Cardiac muscle cell (in vitro differentiated cells and primary cell): ENCODE measurements around the gene PNMA6F. TPM values are rescaled to one million over a fixed set of nuclear protein-coding genes. Genes with fewer than 3 reads are reported as not detected.

ENCODE experiments used
- DNase-seq, 2 donors: peaks; one replicate each; pipeline versions ENCODE4 v3.0.0 to v3.0.0-alpha.2; 2010 to 2017; ENCODE audit warnings: low read depth in 1 of 2, low spot score in 1 of 2
- H3K27ac ChIP-seq: fragments of 200-600 bp; sonication (generic); 2 replicates; pipeline ENCODE4 v1.5.1; 2016
- H3K27me3 ChIP-seq: fragments of 200-600 bp; sonication (generic); 2 replicates; pipeline ENCODE4 v1.6.0; 2016; ENCODE audit warnings: control low read depth
- H3K36me3 ChIP-seq: fragments of 200-600 bp; sonication (generic); 2 replicates; pipeline ENCODE4 v1.5.1; 2016; ENCODE audit warnings: control low read depth
- H3K4me1 ChIP-seq: fragments of 200-600 bp; sonication (generic); 2 replicates; pipeline ENCODE4 v1.8.1; 2017; ENCODE audit warnings: low read depth, mild to moderate bottlenecking, mixed run types
- H3K4me3 ChIP-seq: fragments of 200-600 bp; sonication (generic); 2 replicates; pipeline ENCODE4 v1.5.1; 2016; ENCODE audit warnings: mild to moderate bottlenecking
- H3K9me3 ChIP-seq: fragments of 200-600 bp; sonication (generic); 2 replicates; pipeline ENCODE4 v1.5.1; 2017; ENCODE audit warnings: low read depth, mild to moderate bottlenecking, control low read depth
- CTCF ChIP-seq: IDR thresholded peaks from 2 replicates; pipeline ENCODE4 v1.5.1; 2012; ENCODE audit warnings: low read depth, mild to moderate bottlenecking, low read length
- polyA plus RNA-seq: library from polyadenylated mRNA; unstranded; fragments of >200 nt; fragmentation: Nextera tagmentation; extraction: Ambion mirVana; gene quantifications from 2 replicates; pipeline ENCODE4 v1.2.1, GENCODE V29; 2016
- total RNA-seq: library from RNA; depleted of rRNA; stranded (reverse); fragments of >200 nt; gene quantifications from 2 replicates; pipeline ENCODE4 v1.2.3, GENCODE V29; 2016

The PNMA6F gene
- total and polyA plus RNA-seq, 2 experiments from 2014 or later: not detected

DNA sequence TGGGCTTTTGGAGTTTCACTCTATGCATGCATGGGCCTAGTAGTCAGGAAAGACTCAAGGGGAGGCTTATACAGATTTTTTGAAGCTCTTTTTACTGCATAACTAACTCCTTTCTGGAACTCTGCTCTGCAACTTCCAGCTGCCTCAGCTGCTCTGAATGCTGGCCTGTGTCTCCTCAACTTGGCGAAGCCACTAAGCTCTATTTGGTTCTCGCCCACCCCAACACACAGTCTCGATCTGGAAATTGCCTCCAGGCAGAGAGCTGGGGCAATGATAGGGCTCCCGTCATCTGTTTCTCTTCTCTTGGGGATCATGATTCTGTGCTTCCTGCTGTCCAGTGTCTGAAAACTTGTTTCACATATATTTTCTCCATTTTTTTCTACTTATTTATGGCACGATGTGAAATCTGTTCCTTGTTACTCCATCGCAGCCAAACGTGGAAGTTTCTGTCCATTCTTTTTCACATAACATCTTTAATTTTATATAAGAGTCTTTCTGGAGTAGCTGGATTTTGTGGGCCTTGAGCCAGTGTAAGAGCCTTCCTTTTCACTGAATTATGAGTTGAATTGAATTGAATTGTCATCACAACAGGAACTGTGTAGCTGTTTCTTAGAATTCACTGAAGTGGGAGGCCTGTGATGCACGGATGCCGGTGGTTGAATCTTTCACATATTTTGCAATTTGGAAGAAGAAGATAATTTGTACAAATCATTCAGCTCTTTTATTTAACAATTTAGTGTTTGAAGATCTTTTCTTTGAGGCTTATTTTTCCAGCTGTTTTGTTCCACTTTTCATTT, 21.4 kb upstream of the PNMA6F start:
- TF ChIP-seq CTCF: no peak
- H3K36me3 ChIP-seq: peaks cover 2% of the 10 kb centered on the region
- H3K27me3 ChIP-seq: no peaks in the 10 kb centered on the region
- no peaks in the 10 kb centered on the region for H3K4me1 ChIP-seq
- H3K27ac ChIP-seq: no peak overlapping the region
- H3K9me3 ChIP-seq: no peaks in the 10 kb centered on the region
- no peak for DNase-seq
- H3K4me3 ChIP-seq: no peak overlapping the region

DNA sequence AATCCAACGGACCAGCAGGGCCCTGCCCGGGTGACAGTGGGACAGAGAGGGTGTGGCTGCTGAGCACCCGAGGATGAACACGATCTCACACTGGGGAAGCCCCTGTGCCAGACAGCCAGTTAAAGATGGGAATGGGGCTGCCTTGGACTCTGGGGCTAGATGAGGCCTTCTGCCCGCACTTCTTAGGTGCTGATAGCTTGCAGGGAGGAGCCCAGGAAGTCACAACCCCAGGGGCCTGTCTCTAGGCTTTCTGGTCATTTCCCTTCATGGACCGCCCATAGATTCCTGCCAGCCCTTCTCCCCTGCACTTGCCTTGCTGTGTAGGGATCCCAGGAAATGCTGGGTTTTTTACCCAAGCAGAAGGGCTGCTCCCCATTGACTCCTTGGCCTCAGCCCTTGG, 18.5 kb upstream of the PNMA6F start:
- Histone ChIP-seq H3K27me3 (no peaks in the 10 kb centered on the region), H3K36me3 (no peaks in the 10 kb centered on the region), H3K4me3 (no peak overlapping the region), H3K4me1 (no peaks in the 10 kb centered on the region), H3K27ac (no peak overlapping the region), H3K9me3 (no peaks in the 10 kb centered on the region)
- no peak for TF ChIP-seq CTCF
- DNase-seq: no peak

GRCh38 chrX:153339662-153340061, 18.1 kb upstream of the PNMA6F start:
- no peak for DNase-seq
- no peaks in the 10 kb centered on the region for H3K36me3 ChIP-seq
- H3K27ac ChIP-seq: no peak overlapping the region
- no peaks in the 10 kb centered on the region for H3K9me3 ChIP-seq
- no peak for TF ChIP-seq CTCF
- no peaks in the 10 kb centered on the region for H3K27me3 ChIP-seq
- H3K4me3 ChIP-seq: no peak overlapping the region
- no peaks in the 10 kb centered on the region for H3K4me1 ChIP-seq

- DNase-seq: no peak
- H3K27me3 ChIP-seq: no peaks in the 10 kb centered on the region
- H3K9me3 ChIP-seq: no peaks in the 10 kb centered on the region
Measured at GRCh38 chrX:153338836-153339235, 17.3 kb upstream of the PNMA6F start.

GRCh38 chrX:153336988-153337387, 15.4 kb upstream of the PNMA6F start:
- no peaks in the 10 kb centered on the region for H3K4me1 ChIP-seq
- H3K4me3 ChIP-seq: no peak overlapping the region
- no peak for TF ChIP-seq CTCF
- no peaks in the 10 kb centered on the region for H3K9me3 ChIP-seq
- H3K36me3 ChIP-seq: no peaks in the 10 kb centered on the region
- H3K27me3 ChIP-seq: peaks cover 9% of the 10 kb centered on the region
- no peak for DNase-seq
- H3K27ac ChIP-seq: no peak overlapping the region

More at GRCh38 chrX:153338836-153339235, 17.3 kb upstream of the PNMA6F start:
- Histone ChIP-seq H3K27ac (no peak overlapping the region), H3K4me3 (no peak overlapping the region), H3K36me3 (no peaks in the 10 kb centered on the region), H3K4me1 (no peaks in the 10 kb centered on the region)
- TF ChIP-seq CTCF: no peak
